Stimulated activated naive CD4-positive, alpha-beta T cell treated with Interleukin-2 at 50 U/mL for 16 hours (primary cell): ENCODE results near the gene ASB6.

ENCODE experiments used
- DNase-seq: peaks from one replicate; lab custom pipeline; 2025; lab: John Stamatoyannopoulos, UW

ASB6 gene

GRCh38 chr9:129624947-129625346 lies 17.0 kb downstream of the ASB6 start:
- DNase-seq = no peak

- DNase-seq = peak; percentile 66
These were observed 17.7 kb downstream of the ASB6 start for GRCh38 chr9:129624168-129624759.

DNA sequence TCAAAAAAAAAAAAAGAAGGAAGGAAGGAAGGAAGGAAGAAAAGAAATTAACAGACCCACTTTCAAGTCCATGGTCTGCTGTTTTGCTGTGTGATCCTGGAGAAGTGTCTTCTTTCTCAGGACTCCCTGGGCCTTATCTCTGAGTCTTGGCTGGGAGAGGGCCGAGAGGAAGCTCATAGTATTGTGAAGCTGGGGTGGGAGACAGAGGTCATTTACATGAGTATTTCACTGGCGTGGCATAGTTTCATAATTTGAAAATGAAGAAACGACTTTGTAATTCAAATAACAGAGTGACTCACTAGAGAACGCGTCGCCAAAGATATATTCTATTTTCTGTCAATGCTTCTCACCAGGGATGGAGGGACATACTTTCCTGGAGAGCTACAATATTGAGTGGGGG lies 18.6 kb downstream of the ASB6 start:
- no peak for DNase-seq

DNA sequence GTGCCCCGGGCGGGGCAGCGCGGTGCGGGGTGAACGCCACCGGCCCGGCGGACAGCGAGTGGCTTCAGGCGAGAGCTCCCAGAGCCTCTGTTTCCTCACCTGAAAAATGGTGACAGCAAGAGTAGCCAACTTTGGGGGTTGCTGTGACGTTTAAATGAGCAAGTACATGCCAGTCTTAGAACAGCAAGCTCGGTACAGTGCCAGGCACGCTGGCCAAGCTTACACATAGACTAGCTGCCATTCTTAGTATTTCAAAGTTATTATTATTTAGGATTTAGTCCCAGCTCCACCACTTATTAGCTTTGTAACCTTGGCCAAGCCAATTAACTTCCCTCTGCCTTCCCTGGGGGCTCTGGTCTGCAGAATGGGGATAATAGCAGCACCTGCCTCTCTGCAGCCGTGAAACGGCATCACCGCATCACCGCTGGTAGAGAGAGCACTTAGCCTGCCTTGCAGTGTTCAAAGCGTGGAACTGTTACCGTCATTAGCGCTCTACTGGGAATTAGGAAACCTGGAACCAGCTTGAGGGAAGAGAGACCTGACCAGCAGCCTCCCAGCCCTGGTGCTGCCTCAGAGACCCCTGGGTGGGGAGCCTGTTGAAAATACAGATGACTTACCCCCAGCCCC lies 21.2 kb downstream of the ASB6 start, which contains the start of gene C9orf50:
C9orf50 (minus strand) TSS at position 433 of the 627 bp plus-strand sequence. CDS start 527 bp downstream, outside the sequence.
- no peak for DNase-seq

DNA sequence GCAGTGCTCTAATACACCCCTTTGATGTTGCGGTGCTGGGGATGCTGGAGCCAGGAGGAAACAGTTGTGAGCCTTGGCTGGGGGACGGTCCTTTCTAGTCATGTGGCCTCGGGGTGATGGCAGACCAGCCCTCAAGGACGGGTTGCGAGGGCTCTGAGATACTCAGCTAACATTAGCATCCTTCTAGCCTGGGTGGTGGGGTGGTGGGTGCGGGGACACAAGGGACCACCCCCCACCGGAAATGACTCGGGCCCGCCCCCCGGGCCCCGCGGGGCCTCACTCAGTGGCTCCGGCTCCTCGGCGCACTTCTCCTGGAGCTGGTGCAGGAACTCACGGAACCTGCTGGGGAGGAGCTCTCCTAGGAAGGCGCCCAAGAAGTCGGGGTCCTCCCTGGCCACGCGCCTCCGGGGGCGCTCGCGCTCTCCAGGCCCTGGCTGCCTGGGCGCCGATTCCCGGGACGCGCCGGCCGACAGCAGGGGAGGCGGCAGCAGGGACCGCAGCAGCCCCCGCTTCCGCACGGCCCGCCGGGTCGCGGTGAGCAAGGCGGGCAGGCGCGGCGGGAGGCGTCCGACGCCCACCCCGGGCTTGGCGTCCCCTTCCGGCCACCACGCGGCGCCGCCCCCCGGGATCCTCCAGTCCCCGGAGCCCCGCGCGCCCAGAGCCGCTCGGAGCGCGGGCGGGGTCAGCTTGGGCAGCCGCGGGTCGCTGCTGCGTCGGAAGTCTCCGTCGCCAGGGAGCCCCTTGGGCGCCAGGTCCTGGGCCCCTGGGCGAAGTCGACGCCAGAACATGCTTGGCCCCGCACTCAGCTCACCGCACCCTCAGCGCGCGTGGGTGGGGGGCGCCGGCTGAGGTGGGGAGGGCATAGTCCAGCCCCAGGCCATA lies 21.9 kb downstream of the ASB6 start:
- no peak for DNase-seq

GRCh38 chr9:129617167-129617566 lies 24.8 kb downstream of the ASB6 start:
- no peak for DNase-seq

GRCh38 chr9:129615407-129616285 lies 26.3 kb downstream of the ASB6 start:
- no peak for DNase-seq

DNA sequence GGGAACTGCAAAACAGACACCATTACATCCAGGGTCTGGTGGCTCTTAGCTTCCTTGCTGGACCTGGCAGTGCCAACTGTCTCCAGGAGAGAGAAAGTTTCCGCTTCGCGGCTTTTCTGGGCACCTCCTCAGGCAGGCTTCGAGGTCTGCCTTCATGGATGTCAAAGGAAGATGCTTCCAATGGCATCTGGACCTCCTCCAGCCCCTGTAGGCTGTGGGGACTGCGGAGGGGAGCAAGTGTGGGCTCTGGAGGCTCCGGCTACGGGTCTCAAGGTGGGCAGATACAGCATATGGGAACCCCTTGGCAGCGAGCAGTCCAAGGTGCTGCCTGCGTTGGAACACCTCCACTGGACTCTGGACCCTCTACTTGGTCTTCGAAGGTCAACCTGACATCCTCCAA lies 27.0 kb downstream of the ASB6 start:
- DNase-seq = no peak

GRCh38 chr9:129613520-129614175 lies 28.3 kb downstream of the ASB6 start:
- DNase-seq = no peak

GRCh38 chr9:129612815-129613519 lies 29.0 kb downstream of the ASB6 start:
- no peak for DNase-seq

GRCh38 chr9:129612123-129612522 lies 29.8 kb downstream of the ASB6 start:
- no peak for DNase-seq

- no peak for DNase-seq
These were observed 30.6 kb downstream of the ASB6 start for GRCh38 chr9:129611307-129611800.

GRCh38 chr9:129610473-129611306 lies 31.3 kb downstream of the ASB6 start:
- peak; percentile 62 for DNase-seq

GRCh38 chr9:129610213-129610472 lies 31.8 kb downstream of the ASB6 start:
- DNase-seq = no peak

DNA sequence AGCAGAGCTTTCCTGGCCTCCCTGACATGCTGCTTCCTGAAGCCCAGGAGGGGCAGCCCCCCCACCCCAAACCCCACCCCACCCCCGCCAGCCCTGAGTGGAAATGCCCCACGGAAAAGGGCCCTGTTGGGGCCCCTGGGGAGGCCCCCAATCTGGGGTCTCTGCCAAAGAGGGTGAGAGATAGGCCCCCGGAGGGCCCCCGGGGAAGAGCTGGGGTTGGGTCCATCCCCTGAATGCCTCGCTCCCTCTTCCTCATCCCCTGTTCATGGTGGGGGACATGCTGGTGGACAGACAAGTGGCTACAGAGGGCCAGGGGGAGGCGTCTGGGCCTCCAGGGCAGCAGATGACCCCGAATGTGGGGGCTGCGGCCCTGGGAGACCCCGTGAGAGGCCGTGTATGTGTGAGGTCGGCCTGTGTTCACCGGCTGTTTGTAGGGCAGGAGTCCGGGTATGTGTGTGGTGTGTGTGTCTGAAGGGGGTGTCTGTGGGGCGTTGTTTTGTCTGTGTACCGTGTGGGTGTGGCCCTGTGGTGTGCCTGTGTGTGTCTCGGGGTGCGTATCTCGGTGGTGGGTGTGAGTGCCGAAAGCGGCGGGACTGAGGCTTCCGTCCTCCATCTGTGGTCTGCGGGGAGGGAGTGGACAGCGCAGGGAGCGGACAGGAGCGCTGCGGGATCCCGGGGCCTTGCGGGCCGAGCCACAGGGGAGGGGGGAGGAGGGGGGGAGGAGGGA lies 32.3 kb downstream of the ASB6 start:
- peak; percentile 50 for DNase-seq

DNA sequence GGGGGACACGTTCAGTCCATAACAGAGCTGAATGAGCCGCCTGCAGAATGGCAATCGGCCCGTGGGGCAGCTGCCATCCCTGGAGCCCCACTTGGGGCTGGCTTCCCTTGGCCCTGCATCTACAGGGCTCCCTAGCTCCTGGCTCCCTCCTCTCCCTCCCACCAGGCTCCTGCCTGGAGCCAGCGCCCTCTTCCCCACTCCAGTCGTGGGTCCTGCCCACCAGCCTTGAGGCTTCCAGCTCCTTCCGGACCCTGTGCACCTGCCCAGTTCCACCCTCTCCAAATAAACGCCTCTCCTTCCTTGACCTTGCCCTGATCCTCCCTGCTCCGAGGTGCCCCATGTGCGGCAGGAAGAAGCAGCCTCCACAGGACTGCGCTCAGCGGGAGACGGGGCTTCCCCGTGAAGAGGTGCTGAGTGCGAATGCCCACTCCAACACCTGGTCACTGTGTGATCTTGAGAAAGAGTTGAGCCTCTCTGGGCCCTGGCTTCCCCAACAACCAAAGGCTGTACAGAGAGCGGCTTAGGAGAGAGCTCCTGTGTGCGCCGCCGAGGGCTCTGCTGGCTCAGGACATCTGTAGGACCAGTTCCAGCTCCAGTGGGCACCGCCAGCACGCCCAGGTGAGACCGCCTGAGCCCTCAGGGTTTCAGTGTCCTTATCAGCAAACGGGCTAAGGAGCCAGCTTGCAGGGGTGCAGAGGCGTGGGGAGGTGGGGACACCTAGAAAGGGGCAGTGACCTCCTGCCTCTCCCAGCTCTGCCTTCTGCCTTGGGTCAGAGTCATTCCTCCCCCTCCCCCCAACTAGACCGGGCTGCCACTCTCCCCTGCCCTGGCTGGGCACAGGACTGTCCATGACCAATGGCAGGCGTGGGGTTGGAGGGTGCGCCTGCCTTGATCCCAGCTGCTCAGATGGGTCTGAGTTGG lies 33.1 kb downstream of the ASB6 start:
- no peak for DNase-seq

DNA sequence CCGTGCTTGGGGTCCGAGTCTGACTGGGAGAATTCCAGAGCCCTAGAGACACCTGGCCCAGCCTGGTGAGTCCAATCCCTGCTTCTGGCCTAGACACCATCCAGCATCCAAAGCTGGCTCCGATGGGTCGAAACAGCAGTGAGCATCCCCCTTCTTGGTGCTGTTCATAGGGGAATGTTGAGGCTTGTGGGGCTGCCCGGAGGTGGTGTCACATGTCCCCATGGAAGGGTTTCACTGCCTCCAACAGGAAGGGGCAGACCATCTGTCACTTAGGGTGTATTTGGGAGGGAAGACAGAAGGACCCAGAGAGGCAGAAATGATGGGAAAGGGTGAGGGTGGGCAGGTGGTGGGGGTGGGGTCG lies 34.9 kb downstream of the ASB6 start:
- no peak for DNase-seq
